ENCODE measurements around the gene ADCY1. TPM values are rescaled to one million over a fixed set of nuclear protein-coding genes. Genes with fewer than 3 reads are reported as not detected.

ADCY1 gene
- polyA plus RNA-seq, 1 donor (not counting 4 experiments of a cell fraction or from before 2014, with no cell fraction given): 0.54 TPM

DNA sequence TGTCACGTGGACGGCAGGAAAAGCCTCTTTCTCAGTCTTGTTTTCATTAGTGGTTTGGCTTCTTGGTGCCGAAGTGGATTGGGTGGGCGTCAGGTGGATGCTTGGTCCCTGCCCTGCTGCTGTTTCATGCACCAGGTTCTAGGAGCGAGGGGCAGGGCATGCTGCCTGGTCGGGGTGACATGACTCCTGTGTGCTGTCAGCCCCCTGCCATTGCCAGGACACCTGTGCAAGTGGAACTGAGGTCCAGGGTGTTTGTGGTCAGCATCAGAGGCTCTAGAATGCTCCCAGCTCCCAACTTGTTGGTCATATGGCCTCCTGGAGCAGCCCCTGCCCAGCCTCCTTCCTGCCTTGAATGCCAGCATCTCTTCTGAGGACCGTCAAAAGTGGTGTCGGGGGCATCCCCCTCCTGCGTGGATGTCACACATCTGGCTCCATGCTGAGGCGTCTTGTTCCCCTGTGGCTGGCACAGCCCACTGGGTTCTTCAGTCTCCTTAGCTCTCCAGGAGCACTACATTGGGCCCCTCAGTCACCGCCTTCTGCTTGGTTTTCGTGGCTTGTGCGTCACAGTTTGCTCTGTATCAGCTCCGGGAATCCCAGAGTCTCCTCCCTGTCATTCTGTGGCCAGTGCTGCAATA is 24.8 kb downstream of the ADCY1 start:
- H4K20me1 ChIP-seq (ENCODE audit: control insufficient read depth, extremely low read depth, insufficient read depth, low read length): no peaks in the 10 kb centered on the region
- no peak overlapping the region for H2AFZ ChIP-seq (ENCODE audit: control insufficient read depth, low read length)
- no peaks in the 10 kb centered on the region for H3K36me3 ChIP-seq (ENCODE audit: control insufficient read depth in 2 of 2, extremely low read depth in 1 of 2, insufficient read depth in 2 of 2, low read length in 2 of 2)
- DNase-seq (ENCODE audit: low read depth, low spot score) (no peak), FAIRE-seq (no peak)
- H3K9ac ChIP-seq (ENCODE audit: control insufficient read depth, extremely low read depth, insufficient read depth, low read length): no peak overlapping the region
- H3K9me1 ChIP-seq (ENCODE audit: control insufficient read depth, extremely low read depth, insufficient read depth, low read length): no peaks in the 10 kb centered on the region
- H3K4me2 ChIP-seq (ENCODE audit: control insufficient read depth, extremely low read depth, insufficient read depth, low read depth, low read length): no peak overlapping the region
- no peaks in the 10 kb centered on the region for H3K27me3 ChIP-seq (ENCODE audit: control insufficient read depth, extremely low read depth, insufficient read depth, low read length)
- no peaks in the 10 kb centered on the region for H3K79me2 ChIP-seq (ENCODE audit: control insufficient read depth, insufficient read depth, low read length)
- no peak overlapping the region for H3K27ac ChIP-seq (ENCODE audit: control insufficient read depth, insufficient read depth, low read length)
- dilution Hi-C loops (cut with MboI; ENCODE audit: extremely low pct_ligation_motif_present, low sequenced_read_pairs): no loop called here
- no peak overlapping the region for H3K4me3 ChIP-seq (ENCODE audit: control insufficient read depth in 2 of 3, extremely low read depth in 1 of 3, insufficient read depth in 2 of 3, low read depth in 1 of 3, low read length in 3 of 3)
- H3K4me1 ChIP-seq (ENCODE audit: control insufficient read depth, extremely low read depth, insufficient read depth, low read length): no peaks in the 10 kb centered on the region
- TF ChIP-seq, protein P1, sequence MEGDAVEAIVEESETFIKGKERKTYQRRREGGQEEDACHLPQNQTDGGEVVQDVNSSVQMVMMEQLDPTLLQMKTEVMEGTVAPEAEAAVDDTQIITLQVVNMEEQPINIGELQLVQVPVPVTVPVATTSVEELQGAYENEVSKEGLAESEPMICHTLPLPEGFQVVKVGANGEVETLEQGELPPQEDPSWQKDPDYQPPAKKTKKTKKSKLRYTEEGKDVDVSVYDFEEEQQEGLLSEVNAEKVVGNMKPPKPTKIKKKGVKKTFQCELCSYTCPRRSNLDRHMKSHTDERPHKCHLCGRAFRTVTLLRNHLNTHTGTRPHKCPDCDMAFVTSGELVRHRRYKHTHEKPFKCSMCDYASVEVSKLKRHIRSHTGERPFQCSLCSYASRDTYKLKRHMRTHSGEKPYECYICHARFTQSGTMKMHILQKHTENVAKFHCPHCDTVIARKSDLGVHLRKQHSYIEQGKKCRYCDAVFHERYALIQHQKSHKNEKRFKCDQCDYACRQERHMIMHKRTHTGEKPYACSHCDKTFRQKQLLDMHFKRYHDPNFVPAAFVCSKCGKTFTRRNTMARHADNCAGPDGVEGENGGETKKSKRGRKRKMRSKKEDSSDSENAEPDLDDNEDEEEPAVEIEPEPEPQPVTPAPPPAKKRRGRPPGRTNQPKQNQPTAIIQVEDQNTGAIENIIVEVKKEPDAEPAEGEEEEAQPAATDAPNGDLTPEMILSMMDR (optimal IDR thresholded peaks at IDR 0.05 in 1 of 3, IDR thresholded peaks at IDR 0.05 in 1 of 3, conservative IDR thresholded peaks at IDR 0.05 in 1 of 3; ENCODE audit: extremely low read depth in 1 of 3, insufficient read depth in 2 of 3, low read length in 3 of 3): no peak
- no peak for TF ChIP-seq EZH2 (IDR thresholded peaks at IDR 0.05; ENCODE audit: low read length)
- H3K9me3 ChIP-seq (ENCODE audit: control insufficient read depth, low read depth, low read length): no peaks in the 10 kb centered on the region

DNA sequence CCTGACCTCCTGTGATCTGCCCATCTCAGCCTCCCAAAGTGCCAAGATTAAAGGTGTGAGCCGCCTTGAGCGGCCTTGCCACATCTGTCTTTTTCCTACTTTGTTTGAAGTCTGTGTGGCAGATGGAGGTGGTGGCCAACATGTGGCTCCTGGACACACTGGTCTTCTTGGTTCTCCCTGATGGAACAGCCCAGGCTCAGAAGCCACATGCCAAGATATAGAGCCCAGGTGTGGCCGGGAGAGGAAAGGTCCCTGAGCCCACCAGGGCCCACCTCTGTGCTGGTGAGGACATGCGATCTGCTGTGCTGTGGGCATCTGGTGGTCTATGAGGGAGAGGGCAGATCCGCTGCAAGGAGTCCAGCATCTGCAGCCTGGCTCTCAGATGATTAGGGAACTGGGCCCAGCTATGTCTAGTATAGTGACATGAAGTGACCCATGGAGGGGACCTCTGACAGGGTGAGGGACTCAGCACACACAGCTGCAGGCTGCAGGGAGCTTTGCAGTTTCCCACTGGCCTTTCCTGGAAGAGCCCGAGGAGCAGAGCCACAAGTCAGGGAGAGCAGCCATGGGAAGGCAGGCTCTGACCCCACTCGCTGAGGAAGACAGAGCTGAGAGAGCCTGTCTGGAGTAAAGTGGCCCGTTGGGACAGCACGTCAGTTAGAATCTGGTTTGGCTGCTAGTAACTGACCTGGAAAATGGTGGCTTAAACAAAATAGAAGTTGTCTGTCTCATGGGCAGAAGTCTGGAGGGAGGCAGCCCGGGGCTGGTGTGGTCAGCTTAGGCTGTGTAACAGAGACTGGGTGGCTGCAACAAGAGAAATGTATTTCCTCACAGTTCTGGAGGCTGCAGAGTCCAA is 25.9 kb downstream of the ADCY1 start:
- Histone ChIP-seq H2AFZ (ENCODE audit: control insufficient read depth, low read length) (no peak overlapping the region), H3K9ac (ENCODE audit: control insufficient read depth, extremely low read depth, insufficient read depth, low read length) (no peak overlapping the region), H3K9me1 (ENCODE audit: control insufficient read depth, extremely low read depth, insufficient read depth, low read length) (no peaks in the 10 kb centered on the region), H3K27me3 (ENCODE audit: control insufficient read depth, extremely low read depth, insufficient read depth, low read length) (no peaks in the 10 kb centered on the region), H3K79me2 (ENCODE audit: control insufficient read depth, insufficient read depth, low read length) (no peaks in the 10 kb centered on the region), H4K20me1 (ENCODE audit: control insufficient read depth, extremely low read depth, insufficient read depth, low read length) (no peaks in the 10 kb centered on the region), H3K36me3 (ENCODE audit: control insufficient read depth in 2 of 2, extremely low read depth in 1 of 2, insufficient read depth in 2 of 2, low read length in 2 of 2) (no peaks in the 10 kb centered on the region), H3K4me2 (ENCODE audit: control insufficient read depth, extremely low read depth, insufficient read depth, low read depth, low read length) (no peak overlapping the region), H3K4me1 (ENCODE audit: control insufficient read depth, extremely low read depth, insufficient read depth, low read length) (no peaks in the 10 kb centered on the region), H3K4me3 (ENCODE audit: control insufficient read depth in 2 of 3, extremely low read depth in 1 of 3, insufficient read depth in 2 of 3, low read depth in 1 of 3, low read length in 3 of 3) (no peak overlapping the region), H3K27ac (ENCODE audit: control insufficient read depth, insufficient read depth, low read length) (no peak overlapping the region), H3K9me3 (ENCODE audit: control insufficient read depth, low read depth, low read length) (no peaks in the 10 kb centered on the region)
- TF ChIP-seq EZH2 (IDR thresholded peaks at IDR 0.05; ENCODE audit: low read length): no peak
- TF ChIP-seq, protein P1 (optimal IDR thresholded peaks at IDR 0.05 in 1 of 3, IDR thresholded peaks at IDR 0.05 in 1 of 3, conservative IDR thresholded peaks at IDR 0.05 in 1 of 3; ENCODE audit: extremely low read depth in 1 of 3, insufficient read depth in 2 of 3, low read length in 3 of 3): no peak
- DNase-seq (ENCODE audit: low read depth, low spot score) (no peak), FAIRE-seq (no peak)
- dilution Hi-C loops (cut with MboI; ENCODE audit: extremely low pct_ligation_motif_present, low sequenced_read_pairs): no loop called here
